PFSK-1 (cell line): ENCODE results near the gene CHRNB1.

Experiments
- POLR2AphosphoS5 ChIP-seq: IDR thresholded peaks from 2 replicates; pipeline ENCODE4 v1.6.1; 2012; ENCODE audit warnings: low read depth, mild to moderate bottlenecking, control low read depth, low read length, moderate library complexity
- SIN3A ChIP-seq: IDR thresholded peaks from 2 replicates; pipeline ENCODE4 v1.6.1; 2012; ENCODE audit warnings: mild to moderate bottlenecking, low read length, moderate library complexity, borderline replicate concordance; ENCODE audit not compliant: insufficient read depth
- TF ChIP-seq, protein P1 (sequence below), 2 experiments: IDR thresholded peaks; 2 replicates each; pipeline versions ENCODE4 v1.6.1 to v1.8.0; 2011 to 2012; ENCODE audit warnings: low read depth in 2 of 2, low read length in 2 of 2, control low read depth in 1 of 2, inconsistent platforms in 1 of 2, mild to moderate bottlenecking in 1 of 2, moderate library complexity in 1 of 2; ENCODE audit not compliant: insufficient read depth in 1 of 2

DNA sequence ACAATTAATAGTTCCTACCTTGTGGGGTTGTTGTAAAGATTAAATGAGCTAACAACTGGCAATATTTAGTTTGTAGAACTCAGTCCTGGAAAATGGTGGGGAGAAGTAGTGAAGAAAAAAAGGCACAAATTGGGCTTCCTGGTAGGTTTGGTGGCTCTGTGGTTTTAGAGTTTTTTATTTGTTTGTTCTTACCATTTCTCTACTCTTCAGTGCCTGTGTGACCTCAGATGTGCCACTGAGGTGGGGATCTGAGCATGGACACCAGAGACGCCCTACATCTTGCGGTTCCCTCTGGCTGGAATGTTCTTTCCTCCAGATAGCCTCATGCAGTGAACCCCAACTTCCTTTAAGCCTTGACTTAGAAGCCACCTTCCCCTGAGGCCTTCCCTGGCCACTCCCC lies 26.9 kb downstream of the CHRNB1 start:
- TF ChIP-seq, protein P1, sequence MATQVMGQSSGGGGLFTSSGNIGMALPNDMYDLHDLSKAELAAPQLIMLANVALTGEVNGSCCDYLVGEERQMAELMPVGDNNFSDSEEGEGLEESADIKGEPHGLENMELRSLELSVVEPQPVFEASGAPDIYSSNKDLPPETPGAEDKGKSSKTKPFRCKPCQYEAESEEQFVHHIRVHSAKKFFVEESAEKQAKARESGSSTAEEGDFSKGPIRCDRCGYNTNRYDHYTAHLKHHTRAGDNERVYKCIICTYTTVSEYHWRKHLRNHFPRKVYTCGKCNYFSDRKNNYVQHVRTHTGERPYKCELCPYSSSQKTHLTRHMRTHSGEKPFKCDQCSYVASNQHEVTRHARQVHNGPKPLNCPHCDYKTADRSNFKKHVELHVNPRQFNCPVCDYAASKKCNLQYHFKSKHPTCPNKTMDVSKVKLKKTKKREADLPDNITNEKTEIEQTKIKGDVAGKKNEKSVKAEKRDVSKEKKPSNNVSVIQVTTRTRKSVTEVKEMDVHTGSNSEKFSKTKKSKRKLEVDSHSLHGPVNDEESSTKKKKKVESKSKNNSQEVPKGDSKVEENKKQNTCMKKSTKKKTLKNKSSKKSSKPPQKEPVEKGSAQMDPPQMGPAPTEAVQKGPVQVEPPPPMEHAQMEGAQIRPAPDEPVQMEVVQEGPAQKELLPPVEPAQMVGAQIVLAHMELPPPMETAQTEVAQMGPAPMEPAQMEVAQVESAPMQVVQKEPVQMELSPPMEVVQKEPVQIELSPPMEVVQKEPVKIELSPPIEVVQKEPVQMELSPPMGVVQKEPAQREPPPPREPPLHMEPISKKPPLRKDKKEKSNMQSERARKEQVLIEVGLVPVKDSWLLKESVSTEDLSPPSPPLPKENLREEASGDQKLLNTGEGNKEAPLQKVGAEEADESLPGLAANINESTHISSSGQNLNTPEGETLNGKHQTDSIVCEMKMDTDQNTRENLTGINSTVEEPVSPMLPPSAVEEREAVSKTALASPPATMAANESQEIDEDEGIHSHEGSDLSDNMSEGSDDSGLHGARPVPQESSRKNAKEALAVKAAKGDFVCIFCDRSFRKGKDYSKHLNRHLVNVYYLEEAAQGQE (IDR thresholded peaks at IDR 0.05; ENCODE audit: insufficient read depth in 1 of 2, low read depth in 2 of 2, low read length in 2 of 2), result no peak
- TF ChIP-seq SIN3A (no peak), POLR2AphosphoS5 (no peak)
